Activated T-helper 2 cell treated with anti-CD3 and anti-CD28 coated beads, Interferon-gamma antibody, Interleukin-2, Interleukin-4, amounts not matched to agents 10 μg/mL and 5 μg/mL and 100 μg/mL, durations not matched to agents 14 hours and 24 hours and 36 hours (primary cell): ENCODE measurements around the gene IL15. TPM values are rescaled to one million over a fixed set of nuclear protein-coding genes. Genes with fewer than 3 reads are reported as not detected.
A peak's percentile ranks its signal among the peaks of the same experiment; 100 is the strongest.
"Not testable (repeated sequence)": the region's sequence is repeated elsewhere in the genome, so short reads cannot be mapped to it uniquely, and the experiment has no call there.

Source experiments
- DNase-seq: peaks from one replicate; pipeline ENCODE4 v3.0.0; 2021; ENCODE audit warnings: low spot score
- H3K27ac Mint-ChIP-seq: one replicate; pipeline ENCODE4 v1.8.0; 2021; ENCODE audit warnings: mixed read lengths
- H3K27me3 Mint-ChIP-seq: one replicate; pipeline ENCODE4 v1.8.0; 2021; ENCODE audit warnings: low read depth, mixed read lengths
- H3K36me3 Mint-ChIP-seq: one replicate; pipeline ENCODE4 v1.8.0; 2021; ENCODE audit warnings: low read depth, mixed read lengths
- H3K4me1 Mint-ChIP-seq: one replicate; pipeline ENCODE4 v1.8.0; 2021; ENCODE audit warnings: low read depth, mixed read lengths
- H3K4me3 Mint-ChIP-seq: one replicate; pipeline ENCODE4 v1.8.0; 2021; ENCODE audit warnings: low read depth, mild to moderate bottlenecking, moderate library complexity, mixed read lengths
- H3K9me3 Mint-ChIP-seq: one replicate; pipeline ENCODE4 v1.8.0; 2021; ENCODE audit warnings: mixed read lengths
- intact Hi-C: fragments of 100-400 bp; cut with micrococcal nuclease; formaldehyde crosslinking; loops from one replicate; pipeline ENCODE4 v1.15.1; 2023
- total RNA-seq: library from RNA; stranded (reverse); gene quantifications from 2 replicates; pipeline ENCODE4 v1.2.3, GENCODE V29; 2022

IL15 gene, protein sequence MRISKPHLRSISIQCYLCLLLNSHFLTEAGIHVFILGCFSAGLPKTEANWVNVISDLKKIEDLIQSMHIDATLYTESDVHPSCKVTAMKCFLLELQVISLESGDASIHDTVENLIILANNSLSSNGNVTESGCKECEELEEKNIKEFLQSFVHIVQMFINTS
- total RNA-seq: 0.16 and 0.59 TPM in 2 replicates

DNA sequence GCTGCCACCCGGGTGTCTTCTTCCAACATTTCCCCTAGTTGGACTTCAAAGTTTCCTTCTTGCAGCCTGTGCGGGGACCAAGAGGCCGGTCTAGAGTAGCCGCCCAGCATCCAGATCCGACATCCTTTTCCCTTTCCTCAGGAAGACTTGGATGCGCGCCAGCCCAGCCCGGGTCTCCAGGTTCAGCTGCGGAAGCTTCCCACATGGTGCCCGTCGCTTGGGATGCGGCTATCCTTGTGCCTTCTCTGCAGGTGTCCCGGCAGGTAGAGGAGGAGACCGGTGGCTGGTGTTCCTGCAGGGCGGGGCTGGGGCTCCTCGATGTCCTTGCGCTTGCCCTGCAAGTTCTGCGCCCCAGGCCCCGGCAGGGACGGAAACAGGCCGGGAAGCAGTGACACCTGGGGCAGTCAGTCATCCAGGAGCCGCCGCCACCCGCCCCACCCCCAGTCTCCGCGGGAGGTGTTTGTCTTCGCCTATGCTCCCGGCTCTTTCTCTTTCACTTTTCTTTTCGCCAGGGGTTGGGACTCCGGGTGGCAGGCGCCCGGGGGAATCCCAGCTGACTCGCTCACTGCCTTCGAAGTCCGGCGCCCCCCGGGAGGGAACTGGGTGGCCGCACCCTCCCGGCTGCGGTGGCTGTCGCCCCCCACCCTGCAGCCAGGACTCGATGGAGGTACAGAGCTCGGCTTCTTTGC is at the start of gene IL15:
TSS of gene IL15 (plus strand) at position 502 of the 689 bp plus-strand sequence. CDS start 82,882 bp downstream, outside the sequence.
- Mint-ChIP-seq H3K27ac (peak within 1 kb of the TSS; percentile 14), H3K27me3 (peaks cover 38% of the 10 kb centered on the region), H3K4me1 (peaks cover 7% of the 10 kb centered on the region), H3K9me3 (no peaks in the 10 kb centered on the region), H3K4me3 (peak within 1 kb of the TSS; percentile 89), H3K36me3 (no peaks in the 10 kb centered on the region)
- intact Hi-C loops: loop anchor here (5.0 kb wide), 1 partner anchor 1211 kb away; the partner anchor contains the start of gene INPP4B
- DNase-seq: peak; percentile 57

DNA sequence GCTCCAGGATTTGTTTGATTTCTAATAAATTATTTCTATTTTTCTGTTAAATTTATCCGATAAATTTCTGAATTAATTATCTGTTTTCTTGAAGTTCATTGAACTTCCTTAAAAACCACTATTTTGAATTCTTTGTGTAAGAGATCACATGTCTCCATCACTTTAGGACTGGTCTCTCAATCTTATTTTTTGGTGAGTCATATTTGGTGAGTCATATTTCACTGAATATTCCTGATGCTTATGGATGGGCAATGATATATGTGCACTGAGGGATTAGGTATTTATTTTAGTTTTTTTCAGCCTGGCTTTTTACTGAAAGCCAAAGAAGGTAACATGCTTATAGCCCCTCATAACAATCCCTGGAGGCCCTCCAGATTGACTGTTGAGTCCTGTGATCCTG is 48.5 kb upstream of the IL15 start:
- no peak overlapping the region for H3K27ac Mint-ChIP-seq
- H3K36me3 Mint-ChIP-seq: no peaks in the 10 kb centered on the region
- no peak overlapping the region for H3K4me3 Mint-ChIP-seq
- H3K9me3 Mint-ChIP-seq: no peaks in the 10 kb centered on the region
- H3K27me3 Mint-ChIP-seq: no peaks in the 10 kb centered on the region
- intact Hi-C loops: no loop called here
- DNase-seq: no peak
- no peaks in the 10 kb centered on the region for H3K4me1 Mint-ChIP-seq

DNA sequence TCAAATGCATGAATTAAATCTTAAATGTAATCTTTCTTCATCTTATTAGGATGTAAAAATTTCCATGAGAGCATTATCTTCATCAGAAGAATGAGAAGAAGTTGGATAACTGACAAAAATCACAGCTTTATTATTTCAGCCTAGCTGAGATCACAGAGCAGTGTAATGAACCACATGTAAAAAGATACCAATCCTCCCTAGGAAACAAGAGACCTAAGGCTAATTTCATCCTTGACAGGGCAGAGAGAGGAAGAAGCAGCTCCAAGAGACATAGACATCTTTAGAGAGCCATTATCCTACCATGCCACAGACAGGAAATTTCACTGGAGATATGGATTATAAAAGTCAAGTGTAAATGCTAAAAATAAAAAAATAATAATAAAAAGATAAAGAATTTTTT is 40.9 kb upstream of the IL15 start:
- no peak for DNase-seq
- no peak overlapping the region for H3K27ac Mint-ChIP-seq
- H3K4me3 Mint-ChIP-seq: no peak overlapping the region
- H3K36me3 Mint-ChIP-seq: no peaks in the 10 kb centered on the region
- no peaks in the 10 kb centered on the region for H3K27me3 Mint-ChIP-seq
- intact Hi-C loops: no loop called here
- H3K9me3 Mint-ChIP-seq: no peaks in the 10 kb centered on the region
- no peaks in the 10 kb centered on the region for H3K4me1 Mint-ChIP-seq

DNA sequence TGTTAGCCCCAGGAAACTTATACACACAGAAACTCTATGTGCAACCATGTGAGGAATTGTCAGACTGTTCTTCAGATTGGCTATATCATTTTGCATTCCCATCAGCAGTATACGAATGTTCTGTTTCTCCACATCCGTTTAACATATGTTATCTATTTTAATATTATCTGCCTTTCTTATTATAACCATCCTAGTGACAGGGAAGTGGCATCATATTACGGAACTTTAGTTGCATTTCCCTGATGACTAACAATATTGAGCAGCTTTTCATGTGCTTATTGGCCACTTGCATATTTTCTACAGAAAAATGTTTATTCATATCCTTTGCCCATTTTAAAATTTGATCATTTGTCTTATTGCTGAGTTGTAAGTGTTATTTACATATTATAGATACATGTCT is 36.5 kb upstream of the IL15 start:
- Mint-ChIP-seq H3K4me1 (peaks cover 2% of the 10 kb centered on the region), H3K27ac (no peak overlapping the region)
- intact Hi-C loops: no loop called here

DNA sequence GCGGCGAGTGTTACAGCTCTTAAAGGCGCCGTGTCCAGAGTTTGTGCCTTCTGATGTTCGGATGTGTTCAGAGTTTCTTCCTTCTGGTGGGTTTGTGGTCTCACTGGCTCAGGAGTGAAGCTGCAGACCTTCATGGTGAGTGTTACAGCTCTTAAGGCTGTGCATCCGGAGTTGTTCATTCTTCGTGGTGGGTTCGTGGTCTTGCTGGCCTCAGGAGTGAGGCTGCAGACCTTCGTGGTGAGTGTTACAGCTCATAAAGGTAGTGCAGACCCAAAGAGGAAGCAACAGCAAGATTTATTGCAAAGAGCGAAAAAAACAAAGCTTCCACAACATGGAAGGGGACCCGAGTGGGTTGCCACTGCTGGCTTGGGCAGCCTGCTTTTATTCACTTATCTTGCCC is 31.7 kb upstream of the IL15 start:
- H3K27ac Mint-ChIP-seq, H3K4me1 Mint-ChIP-seq, intact Hi-C loops, H3K27me3 Mint-ChIP-seq, H3K36me3 Mint-ChIP-seq, DNase-seq, H3K9me3 Mint-ChIP-seq, H3K4me3 Mint-ChIP-seq: not testable (repeated sequence)

More for the DNA sequence above, 36.5 kb upstream of the IL15 start:
- Mint-ChIP-seq H3K4me3 (no peak overlapping the region), H3K27me3 (no peaks in the 10 kb centered on the region), H3K9me3 (no peaks in the 10 kb centered on the region), H3K36me3 (no peaks in the 10 kb centered on the region)
- no peak for DNase-seq

DNA sequence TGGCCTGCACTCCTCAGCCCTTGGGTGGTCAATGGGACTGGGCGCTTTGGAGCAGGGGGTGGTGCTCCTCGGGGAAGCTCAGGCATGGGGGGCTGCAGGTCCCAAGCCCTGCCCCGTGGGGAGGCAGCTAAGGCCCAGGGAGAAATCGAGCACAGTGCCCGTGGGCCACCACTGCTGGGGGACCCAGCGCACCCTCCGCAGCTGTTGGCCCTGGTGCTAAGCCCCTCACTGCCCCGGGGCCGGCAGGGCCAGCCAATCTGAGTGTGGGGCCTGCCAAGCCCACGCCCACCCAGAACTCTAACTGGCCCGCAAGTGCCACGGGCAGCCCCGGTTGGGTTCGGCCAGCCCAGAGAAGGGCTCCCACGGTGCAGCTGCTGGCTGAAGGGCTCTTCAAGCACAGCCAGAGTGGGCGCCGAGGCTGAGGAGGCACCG is 30.9 kb upstream of the IL15 start:
- intact Hi-C loops: no loop called here
- no peak for DNase-seq
- no peak overlapping the region for H3K27ac Mint-ChIP-seq
- H3K4me3 Mint-ChIP-seq: no peak overlapping the region
- peaks cover 2% of the 10 kb centered on the region for H3K4me1 Mint-ChIP-seq
- H3K27me3 Mint-ChIP-seq: no peaks in the 10 kb centered on the region
- H3K9me3 Mint-ChIP-seq: no peaks in the 10 kb centered on the region
- no peaks in the 10 kb centered on the region for H3K36me3 Mint-ChIP-seq

DNA sequence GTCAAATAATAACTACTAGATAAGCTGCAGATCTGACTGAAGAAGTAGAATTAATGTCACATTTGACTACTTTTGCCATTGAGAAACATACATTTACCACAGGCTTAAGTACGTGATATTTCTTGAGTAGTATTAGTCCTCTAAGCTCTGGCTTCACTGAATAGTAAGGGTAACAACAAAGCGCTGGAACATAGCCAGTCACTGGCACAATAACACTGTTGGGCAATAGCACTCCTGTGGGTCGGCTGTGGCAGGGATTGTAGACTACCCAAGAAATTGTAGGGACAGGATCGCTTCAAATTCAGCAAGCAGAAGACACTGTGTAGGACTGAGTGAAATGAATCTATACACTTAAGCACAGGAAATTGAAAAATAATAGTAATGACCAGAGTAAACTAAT is 27.1 kb upstream of the IL15 start:
- Mint-ChIP-seq H3K4me3 (no peak overlapping the region), H3K27ac (no peak overlapping the region), H3K27me3 (peaks cover 2% of the 10 kb centered on the region), H3K4me1 (peaks cover 2% of the 10 kb centered on the region), H3K36me3 (no peaks in the 10 kb centered on the region), H3K9me3 (no peaks in the 10 kb centered on the region)
- no peak for DNase-seq
- intact Hi-C loops: no loop called here

DNA sequence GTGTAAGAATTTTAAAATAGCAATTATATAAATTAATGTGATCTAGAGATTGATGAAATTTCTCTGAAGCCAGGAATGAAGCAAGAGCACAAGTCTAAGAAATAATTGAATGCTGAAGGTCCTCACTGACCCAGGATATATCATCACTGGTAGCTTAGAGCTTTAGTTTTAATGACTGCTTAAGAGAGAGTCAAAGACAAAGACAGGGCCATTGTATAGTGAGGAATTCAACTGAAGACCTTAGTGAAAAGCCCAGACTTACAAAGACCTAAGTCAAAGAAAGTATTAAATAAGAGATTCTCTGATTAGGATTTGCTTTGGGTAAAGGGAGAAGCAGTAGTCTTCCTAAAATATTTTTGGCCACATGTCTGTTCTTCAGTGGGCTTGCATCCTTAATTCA is 26.0 kb upstream of the IL15 start:
- H3K27me3 Mint-ChIP-seq: peaks cover 2% of the 10 kb centered on the region
- no peak for DNase-seq
- intact Hi-C loops: no loop called here
- H3K9me3 Mint-ChIP-seq: no peaks in the 10 kb centered on the region
- H3K27ac Mint-ChIP-seq: no peak overlapping the region
- H3K4me1 Mint-ChIP-seq: no peaks in the 10 kb centered on the region
- no peaks in the 10 kb centered on the region for H3K36me3 Mint-ChIP-seq
- no peak overlapping the region for H3K4me3 Mint-ChIP-seq

DNA sequence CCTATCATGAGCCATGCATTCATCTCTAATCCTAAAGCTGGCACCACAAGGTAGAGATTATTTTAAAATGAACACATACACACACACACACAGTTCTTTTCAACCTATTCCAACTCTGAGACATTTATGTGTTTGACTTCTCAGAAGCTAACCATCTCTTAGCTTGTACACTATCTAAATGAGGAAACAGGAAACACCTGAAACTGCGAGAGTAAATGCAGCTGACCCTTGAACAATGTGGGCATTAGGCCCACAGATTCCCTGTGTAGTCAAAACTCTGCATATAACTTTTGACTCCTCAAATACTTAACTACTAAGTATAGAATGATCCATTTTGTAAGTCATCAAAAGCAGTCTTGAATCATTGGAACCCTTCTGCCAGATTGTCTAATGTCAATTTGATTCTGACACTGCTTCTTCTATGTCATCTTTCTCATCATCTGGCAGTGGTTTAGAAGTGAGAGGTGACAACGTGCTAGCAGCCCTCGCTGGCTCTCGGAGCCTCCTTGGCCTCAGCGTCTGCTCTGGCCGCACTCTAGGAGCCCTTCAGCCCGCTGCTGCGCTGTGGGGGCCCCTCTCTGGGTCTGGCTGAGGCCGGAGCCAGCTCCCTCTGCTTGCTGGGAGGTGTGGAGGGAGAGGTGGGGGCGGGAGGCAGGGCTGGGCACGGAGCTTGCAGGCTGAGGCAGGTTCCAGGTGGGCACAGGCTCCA is 21.4 kb upstream of the IL15 start:
- no peak for DNase-seq
- peaks cover 2% of the 10 kb centered on the region for H3K27me3 Mint-ChIP-seq
- intact Hi-C loops: no loop called here
- H3K27ac Mint-ChIP-seq: no peak overlapping the region
- H3K4me1 Mint-ChIP-seq: no peaks in the 10 kb centered on the region
- no peaks in the 10 kb centered on the region for H3K36me3 Mint-ChIP-seq
- H3K9me3 Mint-ChIP-seq: no peaks in the 10 kb centered on the region
- no peak overlapping the region for H3K4me3 Mint-ChIP-seq

DNA sequence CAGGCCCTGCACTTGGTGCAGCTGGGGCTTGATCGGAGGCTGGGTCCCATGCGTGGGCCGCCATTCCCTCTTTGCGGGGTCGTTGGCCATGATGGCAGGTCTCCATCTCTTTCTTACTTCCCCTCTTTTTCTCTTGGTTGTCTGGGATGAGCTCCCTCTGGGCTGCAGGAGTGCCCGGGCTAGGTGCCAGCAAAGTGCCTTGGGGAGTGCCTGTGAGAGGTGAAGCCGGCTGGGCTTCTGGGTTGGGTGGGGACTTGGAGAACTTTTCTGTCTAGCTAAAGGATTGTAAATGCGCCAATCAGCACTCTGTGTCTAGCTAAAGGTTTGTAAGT is 20.8 kb upstream of the IL15 start:
- DNase-seq, H3K27ac Mint-ChIP-seq, H3K27me3 Mint-ChIP-seq, H3K36me3 Mint-ChIP-seq, intact Hi-C loops, H3K4me3 Mint-ChIP-seq, H3K9me3 Mint-ChIP-seq, H3K4me1 Mint-ChIP-seq: not testable (repeated sequence)

DNA sequence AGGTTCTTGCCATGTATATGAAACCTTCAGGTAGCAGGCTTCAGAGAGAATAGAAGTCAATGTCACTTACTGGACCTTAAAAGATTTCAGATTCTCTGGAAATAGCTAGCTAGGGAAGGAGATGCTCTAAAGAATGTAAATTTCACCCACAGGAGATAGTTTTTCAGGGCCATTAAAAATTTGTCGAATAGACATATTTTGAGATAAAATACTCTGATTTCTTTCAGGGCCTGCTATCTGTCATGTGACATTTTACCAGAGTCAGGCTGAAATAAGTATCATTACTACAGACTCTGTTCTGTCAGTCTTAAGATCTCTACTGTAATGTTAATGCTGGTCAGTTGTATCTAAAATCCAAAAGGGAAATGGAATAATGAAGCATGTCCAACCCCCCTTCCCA is 15.7 kb upstream of the IL15 start:
- Mint-ChIP-seq H3K27ac (no peak overlapping the region), H3K4me3 (no peak overlapping the region), H3K4me1 (no peaks in the 10 kb centered on the region), H3K27me3 (peaks cover 3% of the 10 kb centered on the region), H3K9me3 (no peaks in the 10 kb centered on the region), H3K36me3 (no peaks in the 10 kb centered on the region)
- DNase-seq: no peak
- intact Hi-C loops: no loop called here

DNA sequence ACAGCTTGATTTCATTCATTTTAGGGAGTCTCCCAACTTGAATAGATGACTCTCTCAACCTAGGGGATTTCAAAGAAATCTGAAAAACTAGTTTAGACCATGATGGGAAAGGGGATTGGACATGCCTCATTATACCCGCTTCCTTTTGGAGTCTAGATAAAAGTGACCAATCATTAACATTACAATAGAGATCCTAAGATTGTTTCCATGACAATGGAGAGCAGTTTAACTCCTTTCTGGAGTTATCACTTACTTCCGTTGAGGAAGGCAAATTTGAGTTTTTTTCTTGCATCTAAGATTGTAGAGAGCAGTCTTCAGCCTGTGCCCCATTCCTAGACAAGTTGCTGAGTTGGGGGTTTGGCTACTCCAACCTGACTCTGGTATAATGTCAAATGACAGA is 11.4 kb upstream of the IL15 start:
- Mint-ChIP-seq H3K4me3 (no peak overlapping the region), H3K27ac (no peak overlapping the region), H3K4me1 (no peaks in the 10 kb centered on the region), H3K9me3 (no peaks in the 10 kb centered on the region), H3K36me3 (no peaks in the 10 kb centered on the region), H3K27me3 (peaks cover 8% of the 10 kb centered on the region)
- no peak for DNase-seq
- intact Hi-C loops: no loop called here

DNA sequence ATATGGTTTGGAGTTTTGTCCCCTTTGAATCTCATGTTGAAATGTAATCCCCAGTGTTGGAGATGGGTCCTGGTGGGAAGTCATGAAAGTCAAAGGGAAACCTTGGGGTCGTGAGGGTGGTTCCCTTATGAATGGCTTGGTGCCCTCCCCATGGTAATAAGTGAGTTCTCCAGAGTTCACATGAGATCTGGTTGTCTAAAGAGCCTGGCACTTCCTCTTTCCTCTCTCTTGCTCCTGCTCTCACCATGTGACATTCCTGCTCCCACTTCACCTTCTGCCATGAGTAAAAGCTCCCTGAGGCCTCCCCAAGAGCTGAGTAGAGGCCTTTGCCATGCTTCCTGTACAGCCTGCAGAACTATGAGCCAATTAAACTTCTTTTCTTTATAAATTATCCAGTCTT is 5.5 kb upstream of the IL15 start:
- Mint-ChIP-seq H3K36me3 (no peaks in the 10 kb centered on the region), H3K9me3 (no peaks in the 10 kb centered on the region), H3K27ac (no peak overlapping the region), H3K27me3 (peaks cover 20% of the 10 kb centered on the region), H3K4me3 (no peak overlapping the region), H3K4me1 (peaks cover 3% of the 10 kb centered on the region)
- no peak for DNase-seq
- intact Hi-C loops: no loop called here
